HPDE6-E6E7 (cell line): ENCODE data around the gene CYB5RL.
"Not testable (repeated sequence)": the region's sequence is repeated elsewhere in the genome, so short reads cannot be mapped to it uniquely, and the experiment has no call there.

ENCODE experiments used
- DNase-seq: peaks from one replicate; pipeline ENCODE4 v3.0.0; 2011; ENCODE audit warnings: missing footprints; ENCODE audit errors: extremely low spot score

CYB5RL gene

GRCh38 chr1:54186056-54186455, 13.8 kb downstream of the CYB5RL start:
- DNase-seq: no peak

GRCh38 chr1:54180701-54181360, 19.0 kb downstream of the CYB5RL start:
- DNase-seq: no peak

- no peak for DNase-seq
Observed at GRCh38 chr1:54178296-54179070, 21.3 kb downstream of the CYB5RL start.

GRCh38 chr1:54177726-54178125, 22.1 kb downstream of the CYB5RL start:
- no peak for DNase-seq

- no peak for DNase-seq
Observed at GRCh38 chr1:54176621-54177327, 23.1 kb downstream of the CYB5RL start.

- no peak for DNase-seq
Observed at GRCh38 chr1:54174106-54174505, 25.7 kb downstream of the CYB5RL start.

GRCh38 chr1:54173681-54174080, 26.1 kb downstream of the CYB5RL start:
- DNase-seq: no peak

- no peak for DNase-seq
Observed at GRCh38 chr1:54172614-54173599, 26.9 kb downstream of the CYB5RL start.

GRCh38 chr1:54171606-54172005, 28.2 kb downstream of the CYB5RL start:
- no peak for DNase-seq

GRCh38 chr1:54171016-54171415, 28.8 kb downstream of the CYB5RL start:
- DNase-seq: no peak

- DNase-seq: no peak
Observed at GRCh38 chr1:54169068-54169467, 30.8 kb downstream of the CYB5RL start.

GRCh38 chr1:54168206-54168965, 31.4 kb downstream of the CYB5RL start:
- DNase-seq: peak; percentile 32

- peak; percentile 97 for DNase-seq
Observed at GRCh38 chr1:54167422-54168139, 32.2 kb downstream of the CYB5RL start.

- not testable (repeated sequence) for DNase-seq
Observed at GRCh38 chr1:54166357-54166756, 33.5 kb downstream of the CYB5RL start.

GRCh38 chr1:54165146-54165545, 34.7 kb downstream of the CYB5RL start:
- no peak for DNase-seq

GRCh38 chr1:54163573-54163972, 36.3 kb downstream of the CYB5RL start:
- no peak for DNase-seq

- no peak for DNase-seq
Observed at GRCh38 chr1:54163051-54163450, 36.8 kb downstream of the CYB5RL start.

GRCh38 chr1:54161495-54162168, 38.2 kb downstream of the CYB5RL start:
- no peak for DNase-seq

- DNase-seq: no peak
Observed at GRCh38 chr1:54160351-54160750, 39.5 kb downstream of the CYB5RL start.
